CD4-positive, CD25-positive, alpha-beta regulatory T cell (primary cell): ENCODE measurements around the gene CSAG1. TPM values are rescaled to one million over a fixed set of nuclear protein-coding genes. Genes with fewer than 3 reads are reported as not detected.
"Not testable (repeated sequence)": the region's sequence is repeated elsewhere in the genome, so short reads cannot be mapped to it uniquely, and the experiment has no call there.

Experiments used
- ATAC-seq, 2 donors: fragments of 150-1000 bp; cut with Tn5 transposase; one replicate each; pipeline ENCODE4 v1.10.0; 2021; ENCODE audit warnings: low read depth in 2 of 2, moderate number of reproducible peaks in 2 of 2, moderate library complexity in 1 of 2
- DNase-seq, 3 donors: peaks; one replicate each; pipeline versions ENCODE4 v3.0.0 to v3.0.0-alpha.2; 2012 to 2022; ENCODE audit warnings: mixed read lengths in 1 of 3
- H3K27ac ChIP-seq: one replicate; pipeline ENCODE4 v1.7.0; 2013; ENCODE audit warnings: mild to moderate bottlenecking, low read length; ENCODE audit not compliant: insufficient read depth, poor library complexity, severe bottlenecking
- H3K27me3 ChIP-seq: one replicate; pipeline ENCODE4 v1.7.0; 2013; ENCODE audit warnings: low read length; ENCODE audit not compliant: control insufficient read depth, insufficient read depth
- H3K36me3 ChIP-seq: one replicate; pipeline ENCODE4 v1.7.0; 2013; ENCODE audit warnings: mild to moderate bottlenecking, low read length, moderate library complexity; ENCODE audit not compliant: control insufficient read depth, insufficient read depth
- H3K4me1 ChIP-seq: 2 replicates; pipeline ENCODE4 v1.7.0; 2013; ENCODE audit warnings: mild to moderate bottlenecking, low read length; ENCODE audit not compliant: insufficient read depth, control insufficient read depth, poor library complexity, severe bottlenecking
- H3K4me3 ChIP-seq: one replicate; pipeline ENCODE4 v1.7.0; 2013; ENCODE audit warnings: low read depth, mild to moderate bottlenecking, low read length, moderate library complexity
- H3K9me3 ChIP-seq, 2 experiments: 1 replicate in 1 of 2; 2 replicates in 1 of 2; pipeline ENCODE4 v1.7.0; 2013; ENCODE audit warnings: low read length in 2 of 2, mild to moderate bottlenecking in 1 of 2, moderate library complexity in 1 of 2; ENCODE audit not compliant: control insufficient read depth in 2 of 2
- H3K27ac Mint-ChIP-seq, 3 donors: one replicate each; pipeline ENCODE4 v1.8.0; 2020 to 2022; ENCODE audit warnings: mild to moderate bottlenecking in 3 of 3, mixed read lengths in 3 of 3, moderate library complexity in 2 of 3
- H3K27me3 Mint-ChIP-seq: one replicate; pipeline ENCODE4 v1.8.0; 2022; ENCODE audit warnings: mild to moderate bottlenecking, mixed read lengths
- H3K36me3 Mint-ChIP-seq: one replicate; pipeline ENCODE4 v1.8.0; 2020; ENCODE audit warnings: mixed read lengths
- H3K4me1 Mint-ChIP-seq, 4 donors: one replicate each; pipeline ENCODE4 v1.8.0; 2020 to 2022; ENCODE audit warnings: mixed read lengths in 4 of 4, mild to moderate bottlenecking in 1 of 4
- H3K4me3 Mint-ChIP-seq, 4 donors: one replicate each; pipeline ENCODE4 v1.8.0; 2020 to 2022; ENCODE audit warnings: mild to moderate bottlenecking in 4 of 4, mixed read lengths in 4 of 4, moderate library complexity in 3 of 4
- H3K9me3 Mint-ChIP-seq, 7 donors: one replicate each; pipeline ENCODE4 v1.8.0; 2020 to 2022; ENCODE audit warnings: mixed read lengths in 7 of 7, mild to moderate bottlenecking in 3 of 7, moderate library complexity in 2 of 7
- polyA plus RNA-seq, 4 donors: library from polyadenylated mRNA; unstranded; fragments of 300-500 nt; fragmentation: Illumina TruSeq; gene quantifications; one replicate each; pipeline ENCODE4 v1.2.3, GENCODE V29; 2021
- total RNA-seq: library from RNA; stranded (reverse); gene quantifications from one replicate; pipeline ENCODE4 v1.2.3, GENCODE V29; 2022

Gene CSAG1
- total RNA-seq (not detected), polyA plus RNA-seq (not detected)

- Mint-ChIP-seq H3K36me3 (no peaks in the 10 kb centered on the region), H3K27ac (no peak within 1 kb of the TSS), H3K4me3 (no peak within 1 kb of the TSS), H3K27me3 (peaks cover 10% of the 10 kb centered on the region), H3K4me1 (no peaks in the 10 kb centered on the region), H3K9me3 (no peaks in the 10 kb centered on the region)
- Histone ChIP-seq H3K9me3 (no peaks in the 10 kb centered on the region), H3K27me3 (no peaks in the 10 kb centered on the region), H3K27ac (no peak within 1 kb of the TSS), H3K4me1 (no peaks in the 10 kb centered on the region), H3K4me3 (no peak within 1 kb of the TSS), H3K36me3 (no peaks in the 10 kb centered on the region)
- DNase-seq (no peak), ATAC-seq (no peak)
These were observed at the start of gene CSAG1, which contains the start of gene MAGEA12 for GRCh38 chrX:152733261-152733975. TSS of gene CSAG1 (minus strand) at chrX:152733721. CDS start at chrX:152732460, 1,261 bp downstream. TSS of gene MAGEA12 (plus strand) at chrX:152733757. CDS start at chrX:152736162, 2,405 bp downstream.

GRCh38 chrX:152769549-152770289 lies 36.2 kb upstream of the CSAG1 start, which contains the start of gene MAGEA6:
TSS of gene MAGEA6 (minus strand) at chrX:152769689. CDS start at chrX:152767650, 2,039 bp downstream.
- not testable (repeated sequence) for H3K4me3 ChIP-seq, DNase-seq, H3K9me3 Mint-ChIP-seq, H3K27ac ChIP-seq, ATAC-seq, H3K27me3 ChIP-seq, H3K36me3 ChIP-seq, H3K4me1 Mint-ChIP-seq, H3K36me3 Mint-ChIP-seq, H3K27me3 Mint-ChIP-seq, H3K9me3 ChIP-seq, H3K4me3 Mint-ChIP-seq, H3K4me1 ChIP-seq, H3K27ac Mint-ChIP-seq

- H3K4me1 Mint-ChIP-seq, ATAC-seq, H3K27me3 Mint-ChIP-seq, H3K27ac ChIP-seq, H3K27ac Mint-ChIP-seq, DNase-seq, H3K27me3 ChIP-seq, H3K4me3 ChIP-seq, H3K4me3 Mint-ChIP-seq, H3K36me3 ChIP-seq, H3K9me3 Mint-ChIP-seq, H3K36me3 Mint-ChIP-seq, H3K4me1 ChIP-seq, H3K9me3 ChIP-seq: not testable (repeated sequence)
These were observed 33.0 kb upstream of the CSAG1 start for GRCh38 chrX:152766562-152766961.

GRCh38 chrX:152761582-152761981 lies 28.1 kb upstream of the CSAG1 start:
- DNase-seq, H3K27ac Mint-ChIP-seq, H3K9me3 Mint-ChIP-seq, H3K36me3 Mint-ChIP-seq, H3K4me1 Mint-ChIP-seq, H3K4me3 ChIP-seq, H3K27me3 Mint-ChIP-seq, ATAC-seq, H3K4me3 Mint-ChIP-seq, H3K4me1 ChIP-seq, H3K27ac ChIP-seq, H3K27me3 ChIP-seq, H3K9me3 ChIP-seq, H3K36me3 ChIP-seq: not testable (repeated sequence)

GRCh38 chrX:152759544-152759943 lies 26.0 kb upstream of the CSAG1 start:
- H3K9me3 ChIP-seq, H3K36me3 ChIP-seq, H3K36me3 Mint-ChIP-seq, H3K27ac Mint-ChIP-seq, DNase-seq, H3K4me1 Mint-ChIP-seq, H3K27me3 Mint-ChIP-seq, H3K4me3 ChIP-seq, H3K4me1 ChIP-seq, H3K27ac ChIP-seq, H3K27me3 ChIP-seq, H3K4me3 Mint-ChIP-seq, H3K9me3 Mint-ChIP-seq, ATAC-seq: not testable (repeated sequence)

- not testable (repeated sequence) for ATAC-seq, H3K27me3 Mint-ChIP-seq, H3K27ac Mint-ChIP-seq
These were observed 25.4 kb upstream of the CSAG1 start, which contains the start of gene CSAG3 for GRCh38 chrX:152758918-152759317. TSS of gene CSAG3 (plus strand) at chrX:152759218.

GRCh38 chrX:152754871-152755270 lies 21.4 kb upstream of the CSAG1 start:
- H3K27me3 Mint-ChIP-seq, H3K4me3 Mint-ChIP-seq, H3K9me3 ChIP-seq, DNase-seq, H3K36me3 ChIP-seq, H3K4me3 ChIP-seq, H3K27ac Mint-ChIP-seq, H3K36me3 Mint-ChIP-seq, H3K27ac ChIP-seq, H3K9me3 Mint-ChIP-seq, H3K4me1 Mint-ChIP-seq, H3K4me1 ChIP-seq, H3K27me3 ChIP-seq, ATAC-seq: not testable (repeated sequence)

More at GRCh38 chrX:152758918-152759317, 25.4 kb upstream of the CSAG1 start, which contains the start of gene CSAG3:
- not testable (repeated sequence) for H3K4me1 ChIP-seq, H3K4me1 Mint-ChIP-seq, DNase-seq, H3K9me3 ChIP-seq, H3K36me3 ChIP-seq, H3K9me3 Mint-ChIP-seq, H3K4me3 Mint-ChIP-seq, H3K4me3 ChIP-seq, H3K27ac ChIP-seq, H3K27me3 ChIP-seq, H3K36me3 Mint-ChIP-seq
